ENCODE data around the gene TRPC5OS.

Gene TRPC5OS

GRCh38 chrX:111888600-111888999 lies 12.6 kb downstream of the TRPC5OS start:
- Histone ChIP-seq H3K9me3 (ENCODE audit: control insufficient read depth in 2 of 2, low read length in 2 of 2) (no peaks in the 10 kb centered on the region), H3K4me1 (ENCODE audit: control insufficient read depth in 2 of 2, insufficient read depth in 2 of 2, low read length in 2 of 2) (no peaks in the 10 kb centered on the region), H3K9ac (ENCODE audit: low read depth in 1 of 2, low read length in 2 of 2) (no peak overlapping the region), H3K27me3 (ENCODE audit: control insufficient read depth in 2 of 2, insufficient read depth in 2 of 2, low read length in 2 of 2) (no peaks in the 10 kb centered on the region), H3K27ac (ENCODE audit: low read depth in 2 of 2, low read length in 2 of 2) (no peak overlapping the region), H3K36me3 (ENCODE audit: control insufficient read depth in 2 of 2, insufficient read depth in 2 of 2, low read length in 2 of 2) (no peaks in the 10 kb centered on the region), H3K4me3 (ENCODE audit: low read length in 2 of 2) (no peak overlapping the region)

- H3K36me3 ChIP-seq (ENCODE audit: control insufficient read depth in 2 of 2, insufficient read depth in 2 of 2, low read length in 2 of 2): no peaks in the 10 kb centered on the region
- no peak overlapping the region for H3K27ac ChIP-seq (ENCODE audit: low read depth in 2 of 2, low read length in 2 of 2)
- H3K9me3 ChIP-seq (ENCODE audit: control insufficient read depth in 2 of 2, low read length in 2 of 2): no peaks in the 10 kb centered on the region
- no peaks in the 10 kb centered on the region for H3K4me1 ChIP-seq (ENCODE audit: control insufficient read depth in 2 of 2, insufficient read depth in 2 of 2, low read length in 2 of 2)
- H3K4me3 ChIP-seq (ENCODE audit: low read length in 2 of 2): no peak overlapping the region
- H3K9ac ChIP-seq (ENCODE audit: low read depth in 1 of 2, low read length in 2 of 2): no peak overlapping the region
- no peaks in the 10 kb centered on the region for H3K27me3 ChIP-seq (ENCODE audit: control insufficient read depth in 2 of 2, insufficient read depth in 2 of 2, low read length in 2 of 2)
These were observed 16.4 kb downstream of the TRPC5OS start for GRCh38 chrX:111892375-111892774.

GRCh38 chrX:111896148-111896547 lies 20.2 kb downstream of the TRPC5OS start:
- no peaks in the 10 kb centered on the region for H3K36me3 ChIP-seq (ENCODE audit: control insufficient read depth in 2 of 2, insufficient read depth in 2 of 2, low read length in 2 of 2)
- no peaks in the 10 kb centered on the region for H3K4me1 ChIP-seq (ENCODE audit: control insufficient read depth in 2 of 2, insufficient read depth in 2 of 2, low read length in 2 of 2)
- H3K9ac ChIP-seq (ENCODE audit: low read depth in 1 of 2, low read length in 2 of 2): no peak overlapping the region
- H3K27ac ChIP-seq (ENCODE audit: low read depth in 2 of 2, low read length in 2 of 2): no peak overlapping the region
- peaks cover 0 to 2% of the 10 kb centered on the region in 2 donors for H3K27me3 ChIP-seq (ENCODE audit: control insufficient read depth in 2 of 2, insufficient read depth in 2 of 2, low read length in 2 of 2)
- H3K9me3 ChIP-seq (ENCODE audit: control insufficient read depth in 2 of 2, low read length in 2 of 2): no peaks in the 10 kb centered on the region
- H3K4me3 ChIP-seq (ENCODE audit: low read length in 2 of 2): no peak overlapping the region

- no peak overlapping the region for H3K4me3 ChIP-seq (ENCODE audit: low read length in 2 of 2)
- no peaks in the 10 kb centered on the region for H3K4me1 ChIP-seq (ENCODE audit: control insufficient read depth in 2 of 2, insufficient read depth in 2 of 2, low read length in 2 of 2)
- no peaks in the 10 kb centered on the region for H3K9me3 ChIP-seq (ENCODE audit: control insufficient read depth in 2 of 2, low read length in 2 of 2)
- peaks cover 0 to 4% of the 10 kb centered on the region in 2 donors for H3K27me3 ChIP-seq (ENCODE audit: control insufficient read depth in 2 of 2, insufficient read depth in 2 of 2, low read length in 2 of 2)
- no peaks in the 10 kb centered on the region for H3K36me3 ChIP-seq (ENCODE audit: control insufficient read depth in 2 of 2, insufficient read depth in 2 of 2, low read length in 2 of 2)
- H3K27ac ChIP-seq (ENCODE audit: low read depth in 2 of 2, low read length in 2 of 2): no peak overlapping the region
- no peak overlapping the region for H3K9ac ChIP-seq (ENCODE audit: low read depth in 1 of 2, low read length in 2 of 2)
These were observed 38.6 kb downstream of the TRPC5OS start for GRCh38 chrX:111914398-111915090.

GRCh38 chrX:111917591-111917990 lies 41.6 kb downstream of the TRPC5OS start:
- H3K36me3 ChIP-seq (ENCODE audit: control insufficient read depth in 2 of 2, insufficient read depth in 2 of 2, low read length in 2 of 2): no peaks in the 10 kb centered on the region
- H3K9me3 ChIP-seq (ENCODE audit: control insufficient read depth in 2 of 2, low read length in 2 of 2): no peaks in the 10 kb centered on the region
- no peak overlapping the region for H3K27ac ChIP-seq (ENCODE audit: low read depth in 2 of 2, low read length in 2 of 2)
- no peak overlapping the region for H3K4me3 ChIP-seq (ENCODE audit: low read length in 2 of 2)
- H3K27me3 ChIP-seq (ENCODE audit: control insufficient read depth in 2 of 2, insufficient read depth in 2 of 2, low read length in 2 of 2): peaks cover 2 to 4% of the 10 kb centered on the region in 2 donors
- H3K9ac ChIP-seq (ENCODE audit: low read depth in 1 of 2, low read length in 2 of 2): no peak overlapping the region
- H3K4me1 ChIP-seq (ENCODE audit: control insufficient read depth in 2 of 2, insufficient read depth in 2 of 2, low read length in 2 of 2): no peaks in the 10 kb centered on the region

GRCh38 chrX:111928456-111928855 lies 52.5 kb downstream of the TRPC5OS start:
- H3K9me3 ChIP-seq (ENCODE audit: control insufficient read depth in 2 of 2, low read length in 2 of 2): no peaks in the 10 kb centered on the region
- no peak overlapping the region for H3K27ac ChIP-seq (ENCODE audit: low read depth in 2 of 2, low read length in 2 of 2)
- H3K27me3 ChIP-seq (ENCODE audit: control insufficient read depth in 2 of 2, insufficient read depth in 2 of 2, low read length in 2 of 2): peaks cover 0 to 3% of the 10 kb centered on the region in 2 donors
- H3K9ac ChIP-seq (ENCODE audit: low read depth in 1 of 2, low read length in 2 of 2): no peak overlapping the region
- no peaks in the 10 kb centered on the region for H3K36me3 ChIP-seq (ENCODE audit: control insufficient read depth in 2 of 2, insufficient read depth in 2 of 2, low read length in 2 of 2)
- H3K4me3 ChIP-seq (ENCODE audit: low read length in 2 of 2): no peak overlapping the region
- H3K4me1 ChIP-seq (ENCODE audit: control insufficient read depth in 2 of 2, insufficient read depth in 2 of 2, low read length in 2 of 2): no peaks in the 10 kb centered on the region
